ENCODE measurements around the gene SCEL. TPM values are rescaled to one million over a fixed set of nuclear protein-coding genes. Genes with fewer than 3 reads are reported as not detected.

SCEL gene
- total RNA-seq, 4 donors from 2014 or later: 0.13 to 1.7 (median 0.29) TPM; not detected in 1

DNA sequence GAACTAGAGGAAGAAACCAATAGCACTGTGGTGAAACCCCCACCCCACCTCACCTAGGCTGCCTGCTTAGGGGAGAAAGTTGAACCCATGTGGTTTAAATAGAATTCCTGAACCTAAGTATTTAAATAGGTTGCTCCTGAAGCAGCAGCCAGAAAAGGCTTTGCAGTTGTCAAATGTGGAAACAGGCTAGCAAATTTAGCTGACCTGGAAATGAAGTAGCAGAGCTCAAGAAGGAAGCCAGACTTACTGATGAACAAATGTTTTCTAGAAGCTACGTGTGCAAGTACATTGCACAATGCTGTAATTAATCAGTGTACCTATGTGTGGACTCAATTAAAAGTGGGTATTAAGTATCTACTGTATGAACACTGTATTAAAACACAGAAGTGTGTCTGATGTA is 61.3 kb downstream of the SCEL start:
- intact Hi-C loops (cut with DNase I): no loop called here
- WGBS: 52% methylated on average over 1 of the region's 1 CpG
- Histone ChIP-seq H3K27ac (replicated peaks in 1 of 4) (no peak overlapping the region), H3K27me3 (peaks cover 0 to 3% (median 0%) of the 10 kb centered on the region in 4 donors), H3K4me1 (no peaks in the 10 kb centered on the region), H3K9me3 (no peaks in the 10 kb centered on the region), H3K4me3 (no peak overlapping the region), H3K36me3 (no peaks in the 10 kb centered on the region)
- TF ChIP-seq POLR2A (IDR thresholded peaks at IDR 0.05; ENCODE audit: low read depth) (no peak), POLR2AphosphoS5 (IDR thresholded peaks at IDR 0.05) (no peak), EP300 (IDR thresholded peaks at IDR 0.05) (no peak)
- TF ChIP-seq, protein P1, sequence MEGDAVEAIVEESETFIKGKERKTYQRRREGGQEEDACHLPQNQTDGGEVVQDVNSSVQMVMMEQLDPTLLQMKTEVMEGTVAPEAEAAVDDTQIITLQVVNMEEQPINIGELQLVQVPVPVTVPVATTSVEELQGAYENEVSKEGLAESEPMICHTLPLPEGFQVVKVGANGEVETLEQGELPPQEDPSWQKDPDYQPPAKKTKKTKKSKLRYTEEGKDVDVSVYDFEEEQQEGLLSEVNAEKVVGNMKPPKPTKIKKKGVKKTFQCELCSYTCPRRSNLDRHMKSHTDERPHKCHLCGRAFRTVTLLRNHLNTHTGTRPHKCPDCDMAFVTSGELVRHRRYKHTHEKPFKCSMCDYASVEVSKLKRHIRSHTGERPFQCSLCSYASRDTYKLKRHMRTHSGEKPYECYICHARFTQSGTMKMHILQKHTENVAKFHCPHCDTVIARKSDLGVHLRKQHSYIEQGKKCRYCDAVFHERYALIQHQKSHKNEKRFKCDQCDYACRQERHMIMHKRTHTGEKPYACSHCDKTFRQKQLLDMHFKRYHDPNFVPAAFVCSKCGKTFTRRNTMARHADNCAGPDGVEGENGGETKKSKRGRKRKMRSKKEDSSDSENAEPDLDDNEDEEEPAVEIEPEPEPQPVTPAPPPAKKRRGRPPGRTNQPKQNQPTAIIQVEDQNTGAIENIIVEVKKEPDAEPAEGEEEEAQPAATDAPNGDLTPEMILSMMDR (IDR thresholded peaks at IDR 0.05): no peak
- DNase-seq (ENCODE audit: extremely low spot score): no peak

DNA sequence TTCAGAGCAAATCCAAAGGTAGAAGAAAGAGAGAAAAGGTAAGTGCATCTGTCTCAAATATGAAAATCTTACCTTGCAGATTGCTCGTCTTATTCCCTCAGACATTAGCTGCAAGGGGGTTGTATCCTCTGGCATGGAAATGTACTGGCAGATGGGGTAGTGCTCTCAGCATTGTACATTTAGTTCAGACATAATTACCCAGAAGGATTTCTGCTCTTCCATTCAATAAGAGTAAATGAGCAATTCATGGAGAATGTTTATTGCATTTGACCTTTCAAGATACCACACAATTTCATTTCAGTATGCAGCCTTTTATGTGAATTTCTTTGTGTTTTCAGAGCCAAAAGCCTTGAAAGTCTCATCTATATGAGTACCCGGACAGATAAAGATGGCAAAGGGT is 63.8 kb downstream of the SCEL start:
- TF ChIP-seq, protein P1 (IDR thresholded peaks at IDR 0.05): no peak
- TF ChIP-seq POLR2AphosphoS5 (IDR thresholded peaks at IDR 0.05): no peak
- TF ChIP-seq POLR2A (IDR thresholded peaks at IDR 0.05; ENCODE audit: low read depth): no peak
- TF ChIP-seq EP300 (IDR thresholded peaks at IDR 0.05): no peak
- 87% methylated on average over 2 of the region's 2 CpGs for WGBS
- Histone ChIP-seq H3K36me3 (no peaks in the 10 kb centered on the region), H3K4me3 (no peak overlapping the region), H3K27me3 (no peaks in the 10 kb centered on the region), H3K4me1 (no peaks in the 10 kb centered on the region), H3K9me3 (no peaks in the 10 kb centered on the region), H3K27ac (replicated peaks in 1 of 4) (no peak overlapping the region)
- intact Hi-C loops (cut with DNase I): no loop called here
- DNase-seq (ENCODE audit: extremely low spot score): no peak

DNA sequence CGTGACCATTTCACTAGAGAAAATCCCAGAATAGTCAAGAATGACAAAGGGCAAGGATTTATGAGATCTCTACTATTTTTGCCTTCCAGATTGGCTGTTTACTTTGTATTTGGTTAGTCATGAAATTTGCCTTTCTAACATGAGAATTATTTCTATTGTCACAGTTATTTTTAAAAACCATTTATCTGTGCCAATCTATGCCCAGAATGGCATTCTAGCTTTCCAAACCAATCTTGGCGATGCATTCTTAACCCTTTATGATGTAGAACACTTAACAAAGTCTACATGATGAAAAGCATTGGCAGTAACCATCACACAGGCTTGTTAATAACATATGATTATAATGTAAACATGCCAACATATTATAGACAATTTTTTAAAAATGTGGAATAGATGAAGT is 65.2 kb downstream of the SCEL start:
- DNase-seq (ENCODE audit: extremely low spot score): no peak
- intact Hi-C loops (cut with DNase I): no loop called here
- Histone ChIP-seq H3K9me3 (no peaks in the 10 kb centered on the region), H3K4me3 (no peak overlapping the region), H3K27me3 (no peaks in the 10 kb centered on the region), H3K27ac (replicated peaks in 1 of 4) (no peak overlapping the region), H3K36me3 (no peaks in the 10 kb centered on the region), H3K4me1 (no peaks in the 10 kb centered on the region)
- 85% methylated on average over 2 of the region's 2 CpGs for WGBS
- no peak for TF ChIP-seq POLR2AphosphoS5 (IDR thresholded peaks at IDR 0.05)
- no peak for TF ChIP-seq POLR2A (IDR thresholded peaks at IDR 0.05; ENCODE audit: low read depth)

DNA sequence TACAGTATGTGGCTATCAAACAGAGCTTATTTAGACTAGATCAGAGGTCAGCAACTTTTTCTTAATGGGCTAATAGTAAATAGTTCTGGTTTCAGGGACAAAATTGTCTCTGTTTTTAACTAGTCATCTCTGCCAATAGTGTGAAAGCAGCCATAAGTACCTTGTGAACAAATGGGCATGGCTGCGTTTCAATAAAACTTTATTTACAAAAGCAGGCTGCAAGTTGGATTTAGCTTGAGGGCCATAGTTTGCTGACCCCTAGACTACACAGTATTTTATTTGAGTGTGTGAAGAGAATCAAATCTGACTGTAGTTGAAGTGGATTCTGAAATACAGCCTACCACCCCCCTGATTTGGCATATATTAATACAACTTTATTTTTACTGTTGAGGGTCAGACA is 75.6 kb downstream of the SCEL start:
- H3K4me1 ChIP-seq: no peaks in the 10 kb centered on the region
- H3K9me3 ChIP-seq: no peaks in the 10 kb centered on the region
- H3K27ac ChIP-seq (replicated peaks in 1 of 4): no peak overlapping the region
- no peak for DNase-seq (ENCODE audit: extremely low spot score)
- H3K4me3 ChIP-seq: no peak overlapping the region
- H3K36me3 ChIP-seq: no peaks in the 10 kb centered on the region
- 94% methylated on average over 1 of the region's 1 CpG for WGBS
- H3K27me3 ChIP-seq: no peaks in the 10 kb centered on the region
- intact Hi-C loops (cut with DNase I): no loop called here
- no peak for TF ChIP-seq EP300 (IDR thresholded peaks at IDR 0.05)
- TF ChIP-seq POLR2A (IDR thresholded peaks at IDR 0.05; ENCODE audit: low read depth): no peak
- no peak for TF ChIP-seq POLR2AphosphoS5 (IDR thresholded peaks at IDR 0.05)
- TF ChIP-seq, protein P1 (IDR thresholded peaks at IDR 0.05): no peak

DNA sequence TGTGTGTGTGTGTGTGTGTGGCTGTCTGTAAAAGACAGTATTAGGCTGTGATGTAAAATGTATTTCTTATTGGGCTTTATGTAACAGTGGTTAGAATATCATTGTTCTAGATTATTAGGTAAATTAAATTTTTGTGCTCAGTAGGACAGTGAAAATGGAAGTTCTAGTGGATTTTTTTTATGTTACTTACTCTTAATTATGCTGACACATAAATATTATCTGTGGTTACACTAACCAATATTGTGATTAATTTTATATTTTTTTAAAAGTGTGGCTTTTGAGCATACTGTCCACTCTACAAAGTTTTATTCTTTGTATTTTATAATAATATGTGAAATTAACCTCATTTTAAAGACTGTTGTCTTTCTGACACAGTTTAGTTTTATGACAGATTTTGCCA is 80.5 kb downstream of the SCEL start:
- no peaks in the 10 kb centered on the region for H3K4me1 ChIP-seq
- no peaks in the 10 kb centered on the region for H3K27me3 ChIP-seq
- TF ChIP-seq EP300 (IDR thresholded peaks at IDR 0.05) (no peak), POLR2AphosphoS5 (IDR thresholded peaks at IDR 0.05) (no peak), POLR2A (IDR thresholded peaks at IDR 0.05; ENCODE audit: low read depth) (no peak)
- TF ChIP-seq, protein P1 (IDR thresholded peaks at IDR 0.05): no peak
- no peaks in the 10 kb centered on the region for H3K36me3 ChIP-seq
- no peak for DNase-seq (ENCODE audit: extremely low spot score)
- H3K27ac ChIP-seq (replicated peaks in 1 of 4): no peak overlapping the region
- intact Hi-C loops (cut with DNase I): no loop called here
- no peak overlapping the region for H3K4me3 ChIP-seq
- no peaks in the 10 kb centered on the region for H3K9me3 ChIP-seq

Data from esophagus muscularis mucosa (tissue), 4 donors.